H9 (cell line): ENCODE results near the gene FRMD1. TPM values are rescaled to one million over a fixed set of nuclear protein-coding genes. Genes with fewer than 3 reads are reported as not detected.

Experiments
- DNase-seq: peaks from one replicate; pipeline ENCODE4 v3.0.0-alpha.2; 2017
- H2AFZ ChIP-seq: one replicate; pipeline ENCODE4 v1.6.1; 2013; ENCODE audit warnings: mild to moderate bottlenecking, low read length, control low read depth, moderate library complexity
- H2AK5ac ChIP-seq: 2 replicates; pipeline ENCODE4 v1.6.1; 2013; ENCODE audit warnings: low read length, control low read depth, mixed read lengths; ENCODE audit not compliant: insufficient read length
- H2BK120ac ChIP-seq: one replicate; pipeline ENCODE4 v1.6.1; 2013; ENCODE audit warnings: low read depth, mild to moderate bottlenecking, low read length, control low read depth, inconsistent platforms; ENCODE audit not compliant: poor library complexity, severe bottlenecking
- H2BK12ac ChIP-seq: 2 replicates; pipeline ENCODE4 v1.6.1; 2013; ENCODE audit warnings: low read length, control low read depth, mixed read lengths, low read depth; ENCODE audit not compliant: insufficient read length
- H2BK15ac ChIP-seq: 2 replicates; pipeline ENCODE4 v1.6.1; 2013; ENCODE audit warnings: low read depth, low read length, control low read depth
- H2BK20ac ChIP-seq: one replicate; pipeline ENCODE4 v1.6.1; 2013; ENCODE audit warnings: low read depth, mild to moderate bottlenecking, low read length, control low read depth, inconsistent platforms; ENCODE audit not compliant: poor library complexity, severe bottlenecking
- H2BK5ac ChIP-seq: 2 replicates; pipeline ENCODE4 v1.6.1; 2013; ENCODE audit warnings: low read length, control low read depth, mixed read lengths; ENCODE audit not compliant: insufficient read length
- H3K14ac ChIP-seq: 2 replicates; pipeline ENCODE4 v1.6.1; 2013; ENCODE audit warnings: low read length, control low read depth; ENCODE audit not compliant: insufficient read depth
- H3K18ac ChIP-seq: 2 replicates; pipeline ENCODE4 v1.6.1; 2013; ENCODE audit warnings: low read depth, mild to moderate bottlenecking, mixed read lengths, low read length, control low read depth; ENCODE audit not compliant: insufficient read length
- H3K23ac ChIP-seq: 2 replicates; pipeline ENCODE4 v1.6.1; 2013; ENCODE audit warnings: low read length, control low read depth, mixed read lengths, low read depth; ENCODE audit not compliant: insufficient read length
- H3K23me2 ChIP-seq: 2 replicates; pipeline ENCODE4 v1.6.1; 2013; ENCODE audit warnings: low read depth, mild to moderate bottlenecking, mixed read lengths, low read length, control low read depth; ENCODE audit not compliant: insufficient read length, poor library complexity, severe bottlenecking
- H3K27ac ChIP-seq: 2 replicates; pipeline ENCODE4 v1.5.1; 2013; ENCODE audit warnings: low read length, control low read depth, mixed read lengths, low read depth; ENCODE audit not compliant: insufficient read length
- H3K27me3 ChIP-seq: 2 replicates; pipeline ENCODE4 v1.6.1; 2013; ENCODE audit warnings: low read length, control low read depth, inconsistent platforms; ENCODE audit not compliant: insufficient read depth
- H3K4ac ChIP-seq: 2 replicates; pipeline ENCODE4 v1.6.1; 2013; ENCODE audit warnings: low read depth, mild to moderate bottlenecking, control low read depth, inconsistent platforms, low read length, moderate library complexity
- H3K4me1 ChIP-seq: 2 replicates; pipeline ENCODE4 v1.6.1; 2013; ENCODE audit warnings: low read length, control low read depth, inconsistent platforms; ENCODE audit not compliant: insufficient read depth
- H3K4me2 ChIP-seq: 2 replicates; pipeline ENCODE4 v1.6.1; 2013; ENCODE audit warnings: low read length, control low read depth, mixed read lengths; ENCODE audit not compliant: insufficient read length, insufficient read depth
- H3K56ac ChIP-seq: 2 replicates; pipeline ENCODE4 v1.6.1; 2013; ENCODE audit warnings: low read depth, mild to moderate bottlenecking, mixed read lengths, low read length, control low read depth; ENCODE audit not compliant: insufficient read length
- H3K79me1 ChIP-seq: 2 replicates; pipeline ENCODE4 v1.6.1; 2013; ENCODE audit warnings: low read depth, mild to moderate bottlenecking, moderate library complexity, low read length, control low read depth, inconsistent platforms; ENCODE audit not compliant: insufficient read depth, poor library complexity, severe bottlenecking
- H3K79me2 ChIP-seq: 2 replicates; pipeline ENCODE4 v1.6.1; 2013; ENCODE audit warnings: low read length, control low read depth, inconsistent platforms; ENCODE audit not compliant: insufficient read depth
- H3K9ac ChIP-seq: 2 replicates; pipeline ENCODE4 v1.6.1; 2013; ENCODE audit warnings: low read length, control low read depth, mixed read lengths; ENCODE audit not compliant: insufficient read length; ENCODE audit errors: extremely low read depth
- H3K9me3 ChIP-seq: one replicate; pipeline ENCODE4 v1.6.1; 2013; ENCODE audit warnings: low read depth, low read length, inconsistent platforms; ENCODE audit not compliant: control insufficient read depth
- H3T11ph ChIP-seq: one replicate; pipeline ENCODE4 v1.6.1; 2013; ENCODE audit warnings: mild to moderate bottlenecking, low read length, control low read depth, inconsistent platforms
- H4K20me1 ChIP-seq: one replicate; pipeline ENCODE4 v1.6.1; 2013; ENCODE audit not compliant: control insufficient read depth, insufficient read length, insufficient read depth
- H4K5ac ChIP-seq: 2 replicates; pipeline ENCODE4 v1.6.1; 2013; ENCODE audit warnings: low read depth, mild to moderate bottlenecking, mixed read lengths, low read length, control low read depth; ENCODE audit not compliant: insufficient read length
- H4K8ac ChIP-seq: replicated peaks from 2 replicates; pipeline ENCODE4 v1.6.1; 2013; ENCODE audit warnings: low read length, control low read depth, mixed read lengths, low read depth; ENCODE audit not compliant: insufficient read length
- H4K91ac ChIP-seq: 2 replicates; pipeline ENCODE4 v1.6.1; 2013; ENCODE audit warnings: low read depth, mild to moderate bottlenecking, moderate library complexity, mixed read lengths, low read length, control low read depth; ENCODE audit not compliant: insufficient read length
- H3K27ac Mint-ChIP-seq, 3 experiments: 2 replicates in 2 of 3; 3 replicates in 1 of 3; pipeline ENCODE4 v1.8.0; 2020 to 2021; ENCODE audit warnings: mixed read lengths in 3 of 3, mild to moderate bottlenecking in 1 of 3, moderate library complexity in 1 of 3
- H3K27me3 Mint-ChIP-seq: 2 replicates; pipeline ENCODE4 v1.8.0; 2021; ENCODE audit warnings: low read depth, mild to moderate bottlenecking, moderate library complexity, mixed read lengths
- H3K36me3 Mint-ChIP-seq, 3 experiments: 2 replicates in 2 of 3; 3 replicates in 1 of 3; pipeline ENCODE4 v1.8.0; 2020 to 2021; ENCODE audit warnings: low read depth in 3 of 3, mixed read lengths in 3 of 3; ENCODE audit not compliant: insufficient read depth in 1 of 3
- H3K4me1 Mint-ChIP-seq, 2 experiments: 2 replicates each; pipeline ENCODE4 v1.8.0; 2020; ENCODE audit warnings: mixed read lengths in 2 of 2
- H3K4me3 Mint-ChIP-seq, 2 experiments: 2 replicates in 1 of 2; 3 replicates in 1 of 2; pipeline ENCODE4 v1.8.0; 2020 to 2021; ENCODE audit warnings: mild to moderate bottlenecking in 2 of 2, mixed read lengths in 2 of 2, moderate library complexity in 1 of 2
- H3K9me3 Mint-ChIP-seq, 2 experiments: 2 replicates in 1 of 2; 3 replicates in 1 of 2; pipeline ENCODE4 v1.8.0; 2020; ENCODE audit warnings: mild to moderate bottlenecking in 2 of 2, mixed read lengths in 2 of 2, moderate library complexity in 1 of 2
- WGBS: extraction: QIAGEN DNeasy Blood & Tissue Kit; methylation state at CpG from one replicate; pipeline ENCODE4 v1.1.7; 2013; ENCODE audit warnings: missing lambda C conversion rate, low lambda C conversion rate, mixed read lengths; ENCODE audit not compliant: insufficient read length; ENCODE audit errors: extremely low coverage; 5-methylcytosine and 5-hydroxymethylcytosine counted together
- total RNA-seq: library from RNA; stranded (reverse); gene quantifications from 2 replicates; pipeline ENCODE4 v1.2.1, GENCODE V29; 2021
- TF ChIP-seq, protein P1 (sequence below): fragments of 200-600 bp; sonication (generic); conservative IDR thresholded peaks from 3 replicates; pipeline ENCODE4 v1.8.0; 2021; ENCODE audit warnings: antibody characterized with exemption, mild to moderate bottlenecking

Gene FRMD1
- total RNA-seq, 1 experiment from 2014 or later: not detected

DNA sequence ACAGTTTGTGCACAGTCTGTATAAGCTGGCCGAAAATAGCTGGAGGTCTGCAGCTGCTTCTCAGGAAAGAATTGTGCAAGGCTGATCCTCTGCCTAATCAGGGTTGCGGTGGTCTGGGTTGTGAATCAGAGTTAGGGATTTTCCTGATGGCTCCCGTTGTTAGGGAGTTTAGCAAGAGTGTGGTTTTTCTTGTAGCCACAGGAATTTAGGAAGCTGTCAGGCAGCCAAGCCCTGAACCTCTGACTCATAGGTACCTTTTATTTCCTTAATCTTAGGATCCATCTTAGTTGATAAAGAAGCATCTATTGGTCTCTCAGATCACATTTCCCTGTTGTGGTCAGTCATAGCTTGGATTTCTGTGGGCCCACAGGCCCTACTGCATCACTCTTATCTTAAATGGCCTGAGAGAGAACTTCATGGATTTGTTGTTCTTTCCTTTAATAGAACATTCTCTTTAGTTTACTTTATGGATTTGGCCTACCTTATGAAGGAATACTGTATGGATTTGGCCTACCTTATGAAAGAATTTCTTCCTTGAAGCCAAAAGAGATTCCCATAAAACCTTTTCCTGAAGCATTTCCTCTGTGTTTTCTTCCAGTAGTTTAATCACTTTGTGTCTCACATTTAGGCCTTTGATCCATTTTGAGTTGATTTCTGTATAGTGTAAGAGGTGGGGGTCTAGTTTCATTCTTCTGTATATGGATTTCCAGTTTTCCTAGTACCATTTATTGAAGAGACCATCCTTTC is 71.2 kb downstream of the FRMD1 start:
- Mint-ChIP-seq H3K9me3 (peaks cover 14 to 17% of the 10 kb centered on the region in 2 experiments), H3K36me3 (peaks cover 0 to 10% (median 3%) of the 10 kb centered on the region in 3 experiments; a peak in 5 of 7 replicates)
- H2AFZ ChIP-seq: no peak overlapping the region

More for the DNA sequence above, 71.2 kb downstream of the FRMD1 start:
- no peak overlapping the region for H2BK15ac ChIP-seq
- WGBS: no CpG with 5 or more reads among the region's 3 CpGs
- H2BK20ac ChIP-seq: no peak overlapping the region
- Mint-ChIP-seq H3K4me3 (no peak overlapping the region), H3K27me3 (no peaks in the 10 kb centered on the region; the same call in 1 of the 2 replicates), H3K4me1 (peaks cover 0 to 5% of the 10 kb centered on the region in 2 experiments; a peak in 2 of 4 replicates), H3K27ac (no peak overlapping the region; a peak in 1 of 7 replicates)
- H3K23ac ChIP-seq: no peak overlapping the region
- H3K79me2 ChIP-seq: no peaks in the 10 kb centered on the region
- H3K9me3 ChIP-seq: no peaks in the 10 kb centered on the region
- no peak overlapping the region for H3K27ac ChIP-seq
- no peak overlapping the region for H2BK12ac ChIP-seq
- H3K56ac ChIP-seq: no peak overlapping the region
- DNase-seq: no peak
- H3K18ac ChIP-seq: no peak overlapping the region
- H3K4me2 ChIP-seq: no peak overlapping the region
- H2AK5ac ChIP-seq: no peak overlapping the region
- no peak overlapping the region for H4K8ac ChIP-seq
- H2BK5ac ChIP-seq: no peak overlapping the region
- TF ChIP-seq, protein P1, sequence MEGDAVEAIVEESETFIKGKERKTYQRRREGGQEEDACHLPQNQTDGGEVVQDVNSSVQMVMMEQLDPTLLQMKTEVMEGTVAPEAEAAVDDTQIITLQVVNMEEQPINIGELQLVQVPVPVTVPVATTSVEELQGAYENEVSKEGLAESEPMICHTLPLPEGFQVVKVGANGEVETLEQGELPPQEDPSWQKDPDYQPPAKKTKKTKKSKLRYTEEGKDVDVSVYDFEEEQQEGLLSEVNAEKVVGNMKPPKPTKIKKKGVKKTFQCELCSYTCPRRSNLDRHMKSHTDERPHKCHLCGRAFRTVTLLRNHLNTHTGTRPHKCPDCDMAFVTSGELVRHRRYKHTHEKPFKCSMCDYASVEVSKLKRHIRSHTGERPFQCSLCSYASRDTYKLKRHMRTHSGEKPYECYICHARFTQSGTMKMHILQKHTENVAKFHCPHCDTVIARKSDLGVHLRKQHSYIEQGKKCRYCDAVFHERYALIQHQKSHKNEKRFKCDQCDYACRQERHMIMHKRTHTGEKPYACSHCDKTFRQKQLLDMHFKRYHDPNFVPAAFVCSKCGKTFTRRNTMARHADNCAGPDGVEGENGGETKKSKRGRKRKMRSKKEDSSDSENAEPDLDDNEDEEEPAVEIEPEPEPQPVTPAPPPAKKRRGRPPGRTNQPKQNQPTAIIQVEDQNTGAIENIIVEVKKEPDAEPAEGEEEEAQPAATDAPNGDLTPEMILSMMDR: no peak
- no peak overlapping the region for H2BK120ac ChIP-seq
- H3K9ac ChIP-seq: no peak overlapping the region
- no peaks in the 10 kb centered on the region for H3K27me3 ChIP-seq
- H4K20me1 ChIP-seq: no peaks in the 10 kb centered on the region
- no peaks in the 10 kb centered on the region for H3K23me2 ChIP-seq
- H3K79me1 ChIP-seq: no peaks in the 10 kb centered on the region
- no peak overlapping the region for H3K4ac ChIP-seq
- no peaks in the 10 kb centered on the region; the same call in 1 of the 2 replicates for H3K4me1 ChIP-seq
- H3K14ac ChIP-seq: no peak overlapping the region
- no peak overlapping the region for H4K91ac ChIP-seq
- H4K5ac ChIP-seq: no peak overlapping the region
- H3T11ph ChIP-seq: no peak overlapping the region
